PFSK-1 (cell line): ENCODE data around the gene ZNF536.

ENCODE experiments used
- FOXP2 ChIP-seq: optimal IDR thresholded peaks from 2 replicates; pipeline ENCODE3; 2011; ENCODE audit warnings: borderline replicate concordance, control low read depth, inconsistent platforms; ENCODE audit not compliant: insufficient read depth; ENCODE audit errors: extremely low read length, extremely low read depth
- POLR2AphosphoS5 ChIP-seq: IDR thresholded peaks from 2 replicates; pipeline ENCODE4 v1.6.1; 2012; ENCODE audit warnings: low read depth, mild to moderate bottlenecking, control low read depth, low read length, moderate library complexity
- REST ChIP-seq, 2 experiments: IDR thresholded peaks; 2 replicates each; pipeline versions ENCODE4 v1.6.1 to v1.8.0; 2011 to 2012; ENCODE audit warnings: low read depth in 2 of 2, low read length in 2 of 2, control low read depth in 1 of 2, inconsistent platforms in 1 of 2, mild to moderate bottlenecking in 1 of 2, moderate library complexity in 1 of 2; ENCODE audit not compliant: insufficient read depth in 1 of 2

GRCh38 chr19:30376826-30377425 is 4.7 kb downstream of the ZNF536 start:
- TF ChIP-seq POLR2AphosphoS5 (no peak), REST (IDR thresholded peaks at IDR 0.05; ENCODE audit: insufficient read depth in 1 of 2, low read depth in 2 of 2, low read length in 2 of 2) (no peak), FOXP2 (no peak)
